Transverse colon (tissue), 3 donors: Measurements from ENCODE around the gene HOXB6.

Experiments used
- POLR2A ChIP-seq: fragments of 450-650 bp; IDR thresholded peaks from one replicate; pipeline ENCODE4 v1.6.1; 2016; ENCODE audit warnings: antibody characterized with exemption, mild to moderate bottlenecking, moderate library complexity
- TF ChIP-seq, protein P1 (sequence below), 5 experiments: fragments of 200-600 bp in 3 of 5; fragments of 450-650 bp in 2 of 5; sonication (generic) in 3 of 5; IDR thresholded peaks; 1 replicate in 2 of 5; 2 replicates in 3 of 5; pipeline ENCODE4 v1.5.1; 2016 to 2017; ENCODE audit warnings: antibody characterized with exemption in 5 of 5, inconsistent platforms in 3 of 5, mild to moderate bottlenecking in 2 of 5, moderate library complexity in 1 of 5

DNA sequence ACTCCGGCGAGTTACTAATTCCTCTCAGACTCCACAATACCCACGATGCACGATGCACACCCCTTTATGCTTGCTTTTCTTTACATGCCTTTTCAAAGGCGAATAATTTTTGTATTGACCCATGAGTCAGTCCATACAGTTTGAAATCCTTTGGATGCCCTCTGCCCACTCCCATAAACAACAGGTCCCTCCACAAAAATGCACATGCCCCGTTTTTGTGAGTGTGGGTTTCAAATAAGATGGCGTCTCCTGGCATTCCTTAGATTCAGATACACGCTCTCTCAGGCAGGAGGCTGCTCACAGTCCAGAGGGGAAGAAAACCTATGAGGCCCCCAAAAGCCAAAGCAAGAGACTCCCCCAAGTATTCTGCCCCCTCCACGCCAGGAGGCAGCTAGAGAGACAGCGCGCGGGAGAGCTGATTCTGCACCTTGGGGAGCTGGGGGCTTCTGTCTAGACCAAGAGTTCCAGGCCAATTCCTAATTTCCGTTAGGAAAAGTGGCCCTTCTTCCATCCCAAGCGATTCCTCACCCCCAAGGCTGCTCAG, 40.9 kb upstream of the HOXB6 start:
- no peak for TF ChIP-seq POLR2A
- TF ChIP-seq, protein P1, sequence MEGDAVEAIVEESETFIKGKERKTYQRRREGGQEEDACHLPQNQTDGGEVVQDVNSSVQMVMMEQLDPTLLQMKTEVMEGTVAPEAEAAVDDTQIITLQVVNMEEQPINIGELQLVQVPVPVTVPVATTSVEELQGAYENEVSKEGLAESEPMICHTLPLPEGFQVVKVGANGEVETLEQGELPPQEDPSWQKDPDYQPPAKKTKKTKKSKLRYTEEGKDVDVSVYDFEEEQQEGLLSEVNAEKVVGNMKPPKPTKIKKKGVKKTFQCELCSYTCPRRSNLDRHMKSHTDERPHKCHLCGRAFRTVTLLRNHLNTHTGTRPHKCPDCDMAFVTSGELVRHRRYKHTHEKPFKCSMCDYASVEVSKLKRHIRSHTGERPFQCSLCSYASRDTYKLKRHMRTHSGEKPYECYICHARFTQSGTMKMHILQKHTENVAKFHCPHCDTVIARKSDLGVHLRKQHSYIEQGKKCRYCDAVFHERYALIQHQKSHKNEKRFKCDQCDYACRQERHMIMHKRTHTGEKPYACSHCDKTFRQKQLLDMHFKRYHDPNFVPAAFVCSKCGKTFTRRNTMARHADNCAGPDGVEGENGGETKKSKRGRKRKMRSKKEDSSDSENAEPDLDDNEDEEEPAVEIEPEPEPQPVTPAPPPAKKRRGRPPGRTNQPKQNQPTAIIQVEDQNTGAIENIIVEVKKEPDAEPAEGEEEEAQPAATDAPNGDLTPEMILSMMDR (IDR thresholded peaks at IDR 0.05): no peak
